Small intestine (tissue), 7 donors: Measurements from ENCODE around the gene TGFBR3L. TPM values are rescaled to one million over a fixed set of nuclear protein-coding genes. Genes with fewer than 3 reads are reported as not detected.

Experiments used
- DNase-seq, 2 donors: peaks; one replicate each; pipeline versions ENCODE4 v3.0.0 to v3.0.0-alpha.2; 2013
- FAIRE-seq: peaks from 2 replicates; lab custom pipeline; 2012; peaks lifted over from hg19 to GRCh38; lab: Jason Lieb, UNC
- H3K27ac ChIP-seq, 3 donors: one replicate each; pipeline ENCODE4 v1.5.1; 2013; ENCODE audit warnings: low read length in 2 of 3, mild to moderate bottlenecking in 2 of 3, control low read depth in 1 of 3, inconsistent platforms in 1 of 3, low read depth in 1 of 3, moderate library complexity in 1 of 3
- H3K27me3 ChIP-seq, 3 donors: one replicate each; pipeline ENCODE4 v1.6.1; 2013; ENCODE audit warnings: low read length in 3 of 3, inconsistent platforms in 1 of 3; ENCODE audit not compliant: control insufficient read depth in 3 of 3, insufficient read depth in 3 of 3
- H3K36me3 ChIP-seq, 3 donors: one replicate each; pipeline ENCODE4 v1.6.1; 2013; ENCODE audit warnings: low read length in 3 of 3, inconsistent platforms in 1 of 3, low read depth in 1 of 3, mild to moderate bottlenecking in 1 of 3, moderate library complexity in 1 of 3; ENCODE audit not compliant: control insufficient read depth in 3 of 3, insufficient read depth in 2 of 3
- H3K4me1 ChIP-seq, 3 donors: one replicate each; pipeline ENCODE4 v1.6.1; 2013; ENCODE audit warnings: low read length in 2 of 3, inconsistent platforms in 1 of 3, low read depth in 1 of 3, mild to moderate bottlenecking in 1 of 3, moderate library complexity in 1 of 3; ENCODE audit not compliant: control insufficient read depth in 3 of 3, insufficient read depth in 2 of 3
- H3K4me3 ChIP-seq, 3 donors: one replicate each; pipeline ENCODE4 v1.5.1; 2013; ENCODE audit warnings: low read length in 3 of 3, control low read depth in 1 of 3, inconsistent platforms in 1 of 3, low read depth in 1 of 3, mild to moderate bottlenecking in 1 of 3, moderate library complexity in 1 of 3
- H3K9me3 ChIP-seq, 2 donors: one replicate each; pipeline ENCODE4 v1.6.1; 2013; ENCODE audit warnings: low read depth in 1 of 2, low read length in 1 of 2; ENCODE audit not compliant: control insufficient read depth in 2 of 2, insufficient read depth in 1 of 2
- WGBS, 3 donors: extraction: QIAGEN DNeasy Blood & Tissue Kit; methylation state at CpG; one replicate each; pipeline ENCODE4 v1.1.7; 2013; 5-methylcytosine and 5-hydroxymethylcytosine counted together
- polyA plus RNA-seq, 4 donors: library from polyadenylated mRNA; stranded (reverse) in 3 of 4; unstranded in 1 of 4; fragments of 200-250 nt in 3 of 4; fragments of 120-200 nt in 1 of 4; gene quantifications; one replicate each; pipeline versions ENCODE4 v1.2.1 to v1.2.3, GENCODE V29; 2013
- donor health status: healthy with polysubstance abuse.
- donor health status: control.
- donor health status: control.
- donor health status: Bipolar disorder and iron deficiency.
- donor health status: healthy.

Gene TGFBR3L
- polyA plus RNA-seq, 4 donors = 0.21 to 1.4 TPM; not detected in 2

DNA sequence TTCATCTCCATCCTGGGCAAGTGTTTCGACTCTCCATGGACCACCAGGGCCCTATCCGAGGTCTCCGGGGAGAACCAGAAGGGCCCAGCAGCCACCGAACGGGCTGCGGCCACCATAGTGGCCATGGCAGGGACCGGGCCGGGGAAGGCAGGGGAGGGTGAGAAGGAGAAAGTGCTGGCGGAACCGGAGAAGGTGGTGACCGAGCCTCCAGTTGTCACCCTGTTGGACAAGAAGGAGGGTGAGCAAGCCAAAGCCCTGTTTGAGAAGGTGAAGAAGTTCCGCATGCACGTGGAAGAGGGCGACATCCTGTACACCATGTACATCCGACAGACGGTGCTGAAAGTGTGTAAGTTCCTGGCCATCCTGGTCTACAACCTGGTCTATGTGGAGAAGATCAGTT, 15.7 kb upstream of the TGFBR3L start:
- H3K4me3 ChIP-seq = no peak overlapping the region
- H3K4me1 ChIP-seq = peaks cover 0 to 11% (median 4%) of the 10 kb centered on the region in 3 donors
- WGBS, 3 donors = 91 to 96% (median 94%) methylated on average over 16 of the region's 16 CpGs
- no peak for DNase-seq
- no peaks in the 10 kb centered on the region for H3K9me3 ChIP-seq
- H3K36me3 ChIP-seq = peaks cover 0 to 2% (median 0%) of the 10 kb centered on the region in 3 donors
- no peak overlapping the region for H3K27ac ChIP-seq
- no peak for FAIRE-seq
- H3K27me3 ChIP-seq = no peaks in the 10 kb centered on the region

- FAIRE-seq (no peak), DNase-seq (no peak)
- Histone ChIP-seq H3K9me3 (no peaks in the 10 kb centered on the region), H3K4me1 (peaks cover 0 to 17% (median 4%) of the 10 kb centered on the region in 3 donors), H3K4me3 (no peak overlapping the region), H3K27me3 (no peaks in the 10 kb centered on the region), H3K36me3 (peaks cover 0 to 7% (median 0%) of the 10 kb centered on the region in 3 donors), H3K27ac (no peak overlapping the region)
- 89 to 92% (median 91%) methylated on average over 32 to 34 of the region's 34 CpGs for WGBS, 3 donors
Observed at GRCh38 chr19:7899751-7900378, 14.8 kb upstream of the TGFBR3L start.

DNA sequence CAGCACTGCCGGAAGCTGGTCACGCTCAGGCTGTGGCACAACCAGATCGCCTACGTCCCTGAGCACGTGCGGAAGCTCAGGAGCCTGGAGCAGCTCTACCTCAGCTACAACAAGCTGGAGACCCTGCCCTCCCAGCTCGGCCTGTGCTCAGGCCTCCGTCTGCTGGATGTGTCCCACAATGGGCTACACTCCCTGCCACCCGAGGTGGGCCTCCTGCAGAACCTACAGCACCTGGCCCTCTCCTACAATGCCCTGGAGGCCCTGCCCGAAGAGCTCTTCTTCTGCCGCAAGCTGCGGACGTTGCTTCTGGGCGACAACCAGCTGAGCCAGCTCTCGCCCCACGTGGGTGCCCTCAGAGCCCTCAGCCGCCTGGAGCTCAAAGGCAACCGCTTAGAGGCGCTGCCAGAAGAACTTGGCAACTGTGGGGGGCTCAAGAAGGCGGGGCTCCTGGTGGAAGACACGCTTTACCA, 14.2 kb upstream of the TGFBR3L start:
- no peak for FAIRE-seq
- Histone ChIP-seq H3K36me3 (peaks cover 0 to 12% (median 0%) of the 10 kb centered on the region in 3 donors), H3K27me3 (no peaks in the 10 kb centered on the region), H3K9me3 (no peaks in the 10 kb centered on the region), H3K4me3 (no peak overlapping the region), H3K27ac (no peak overlapping the region), H3K4me1 (peaks cover 0 to 22% (median 4%) of the 10 kb centered on the region in 3 donors)
- DNase-seq = no peak
- WGBS, 3 donors = 84 to 88% (median 85%) methylated on average over 21 of the region's 21 CpGs

- Histone ChIP-seq H3K27me3 (no peaks in the 10 kb centered on the region), H3K27ac (no peak overlapping the region), H3K4me3 (no peak overlapping the region), H3K9me3 (no peaks in the 10 kb centered on the region), H3K4me1 (peaks cover 0 to 24% (median 4%) of the 10 kb centered on the region in 3 donors), H3K36me3 (peaks cover 0 to 17% (median 2%) of the 10 kb centered on the region in 3 donors)
- FAIRE-seq = no peak
- 67 to 86% (median 76%) methylated on average over 3 of the region's 3 CpGs for WGBS, 3 donors
- DNase-seq = no peak
Observed at GRCh38 chr19:7900931-7901330, 13.7 kb upstream of the TGFBR3L start.

DNA sequence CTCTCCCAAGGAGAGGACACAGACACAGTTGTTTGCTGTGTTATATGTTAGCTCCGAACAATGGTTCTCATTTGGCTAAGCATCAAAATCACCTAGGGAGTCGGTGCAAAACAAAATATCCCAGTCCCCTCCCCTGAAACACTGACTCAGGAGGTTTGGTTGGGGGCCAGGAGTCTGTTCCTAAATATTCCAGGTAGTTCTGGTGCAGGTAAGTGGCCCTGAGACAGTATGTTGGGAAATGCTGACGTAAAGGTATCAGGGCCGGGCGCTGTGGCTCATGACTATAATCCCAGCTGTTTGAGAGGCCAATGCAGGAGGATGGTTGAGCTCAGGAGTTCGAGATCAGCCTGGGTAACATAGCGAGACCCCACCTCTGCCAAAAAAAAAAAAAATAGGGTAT, 13.3 kb upstream of the TGFBR3L start:
- FAIRE-seq = no peak
- whole genome bisulfite sequencing, 3 donors = 83 to 92% (median 92%) methylated on average over 7 of the region's 7 CpGs

DNA sequence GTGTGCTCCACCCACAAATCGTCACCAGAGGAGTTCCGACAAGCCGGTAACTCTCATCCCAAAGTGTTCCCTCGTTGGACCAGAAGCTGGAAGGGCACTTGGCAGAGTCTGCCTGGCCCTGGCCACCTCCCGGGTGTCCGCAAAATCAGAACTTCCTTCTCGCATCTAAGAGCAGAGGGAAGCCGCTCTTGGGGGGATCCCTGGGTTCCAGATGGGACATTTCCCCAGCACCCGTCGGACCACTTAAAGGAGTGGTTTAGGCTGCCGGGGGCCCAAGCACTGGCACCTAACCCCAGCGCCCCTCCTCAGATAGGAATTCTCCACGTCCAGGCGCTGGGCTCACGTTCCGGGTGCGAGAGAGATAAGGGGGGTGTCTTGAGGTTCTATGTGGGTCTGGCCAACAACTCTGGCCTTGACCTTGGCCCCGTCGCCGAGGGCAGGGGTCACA, 11.8 kb upstream of the TGFBR3L start:
- Histone ChIP-seq H3K9me3 (no peaks in the 10 kb centered on the region), H3K27ac (peak overlapping the region; percentile 49 to 91 (median 78)), H3K4me1 (peaks cover 0 to 24% (median 4%) of the 10 kb centered on the region in 3 donors), H3K27me3 (no peaks in the 10 kb centered on the region), H3K36me3 (peaks cover 0 to 31% (median 2%) of the 10 kb centered on the region in 3 donors), H3K4me3 (peak overlapping the region; percentile 40 to 58 (median 57))
- no peak for FAIRE-seq
- 4 to 14% (median 10%) methylated on average over 20 of the region's 20 CpGs for WGBS, 3 donors
- DNase-seq = no peak

More for the DNA sequence above, 13.3 kb upstream of the TGFBR3L start:
- no peak for DNase-seq
- Histone ChIP-seq H3K27me3 (no peaks in the 10 kb centered on the region), H3K4me1 (peaks cover 0 to 24% (median 4%) of the 10 kb centered on the region in 3 donors), H3K36me3 (peaks cover 0 to 21% (median 2%) of the 10 kb centered on the region in 3 donors), H3K4me3 (no peak overlapping the region), H3K9me3 (no peaks in the 10 kb centered on the region), H3K27ac (no peak overlapping the region)

DNA sequence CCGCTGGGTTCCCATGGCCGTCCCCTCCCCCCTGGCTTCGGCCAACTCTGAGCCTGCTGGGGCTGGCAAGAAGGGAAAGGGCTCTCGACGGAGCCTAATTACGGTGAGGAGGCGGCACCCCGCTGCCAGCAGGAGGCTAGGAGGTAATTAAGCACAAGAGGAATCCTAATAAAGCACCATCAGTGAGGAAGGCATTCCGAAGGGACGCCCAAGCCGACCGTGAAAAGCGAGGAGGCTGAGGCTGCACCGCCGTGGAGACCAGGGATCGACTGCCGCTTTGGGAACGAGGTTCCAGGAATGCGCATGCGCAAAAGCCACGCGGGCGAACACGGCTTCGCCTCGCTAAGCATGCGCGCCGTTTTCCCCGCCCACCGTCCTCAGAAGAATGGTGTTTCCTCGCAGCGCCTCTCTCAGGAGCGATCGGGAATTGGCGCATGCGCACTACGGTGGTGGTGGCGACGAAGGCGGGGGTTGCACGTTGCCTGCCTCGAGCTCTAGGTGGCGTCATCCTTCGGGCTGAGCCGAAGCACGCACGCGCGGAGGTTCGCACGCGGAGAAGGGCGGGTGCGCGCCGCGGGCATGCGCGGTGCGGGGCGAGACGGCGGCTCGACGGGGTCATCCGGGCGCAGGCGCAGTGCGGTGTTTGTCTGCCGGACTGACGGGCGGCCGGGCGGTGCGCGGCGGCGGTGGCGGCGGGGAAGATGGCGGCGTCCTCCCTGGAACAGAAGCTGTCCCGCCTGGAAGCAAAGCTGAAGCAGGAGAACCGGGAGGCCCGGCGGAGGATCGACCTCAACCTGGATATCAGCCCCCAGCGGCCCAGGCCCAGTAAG, 11.2 kb upstream of the TGFBR3L start, which contains the start of gene MAP2K7:
Gene MAP2K7, plus strand, starts transcription at position 634 of the 830 bp plus-strand sequence. Its CDS starts 68 bp downstream, at position 702.
- peaks cover 0 to 37% (median 2%) of the 10 kb centered on the region in 3 donors for H3K36me3 ChIP-seq
- FAIRE-seq (no peak), DNase-seq (peak; percentile 99 to 100)
- peak within 1 kb of the TSS; percentile 57 to 81 (median 73) for H3K4me3 ChIP-seq
- peak within 1 kb of the TSS; percentile 52 to 93 (median 87) for H3K27ac ChIP-seq
- H3K27me3 ChIP-seq = no peaks in the 10 kb centered on the region
- H3K9me3 ChIP-seq = no peaks in the 10 kb centered on the region
- WGBS, 3 donors = 0 to 1% (median 0%) methylated on average over 59 to 89 of the region's 89 CpGs
- peaks cover 0 to 24% (median 4%) of the 10 kb centered on the region in 3 donors for H3K4me1 ChIP-seq
